ENCODE results near the gene SNAPIN.

The SNAPIN gene

GRCh38 chr1:153680120-153680403, 21.6 kb downstream of the SNAPIN start:
- DNase-seq = no peak

- DNase-seq = no peak
Observed at GRCh38 chr1:153682730-153683129, 24.2 kb downstream of the SNAPIN start.

- no peak for DNase-seq
Observed at GRCh38 chr1:153683854-153684253, 25.4 kb downstream of the SNAPIN start.

- DNase-seq = no peak
Observed at GRCh38 chr1:153684892-153685291, 26.4 kb downstream of the SNAPIN start.

GRCh38 chr1:153685544-153686340, 27.2 kb downstream of the SNAPIN start:
- DNase-seq = no peak

GRCh38 chr1:153687346-153688125, 29.0 kb downstream of the SNAPIN start:
- no peak for DNase-seq

GRCh38 chr1:153688276-153688675, 29.8 kb downstream of the SNAPIN start:
- no peak for DNase-seq

- no peak for DNase-seq
Observed at GRCh38 chr1:153688736-153689328, 30.3 kb downstream of the SNAPIN start.

- no peak for DNase-seq
Observed at GRCh38 chr1:153693466-153693865, 35.0 kb downstream of the SNAPIN start.

- no peak for DNase-seq
Observed at GRCh38 chr1:153696741-153697140, 38.2 kb downstream of the SNAPIN start.

GRCh38 chr1:153697191-153698019, 38.9 kb downstream of the SNAPIN start:
- no peak for DNase-seq

GRCh38 chr1:153698020-153698922, 39.8 kb downstream of the SNAPIN start:
- DNase-seq = no peak

GRCh38 chr1:153698923-153699714, 40.6 kb downstream of the SNAPIN start:
- DNase-seq = no peak

- no peak for DNase-seq
Observed at GRCh38 chr1:153699768-153700167, 41.3 kb downstream of the SNAPIN start.

GRCh38 chr1:153705484-153705883, 47.0 kb downstream of the SNAPIN start:
- DNase-seq = no peak

- no peak for DNase-seq
Observed at GRCh38 chr1:153711026-153711425, 52.5 kb downstream of the SNAPIN start.

All from activated CD8-positive, alpha-beta memory T cell treated with anti-CD3 and anti-CD28 coated beads, Interleukin-2, amount 50 U/mL, for 4 hours (primary cell).